HepG2 (cell line): ENCODE measurements around the gene OR4N5. TPM values are rescaled to one million over a fixed set of nuclear protein-coding genes. Genes with fewer than 3 reads are reported as not detected.

Experiments used
- ATAC-seq: fragments of 200-7000 bp; cut with Tn5 transposase; 3 replicates; pipeline ENCODE4 v1.9.1; 2020; ENCODE audit warnings: mild to moderate bottlenecking, moderate library complexity
- BruUV-seq: library from RNA; stranded (reverse); fragments of 400-500 nt; replicated peaks from 2 replicates; lab custom pipeline; 2021; lab: Mats Ljungman, UMichigan
- CTCF ChIA-PET: fragments of 300-600 bp; formaldehyde crosslinking; extraction: SDS; loops from one replicate; lab custom pipeline; 2021; ENCODE audit warnings: low total read pairs, inconsistent platforms, low intra/inter-chr PET ratio; lab: Yijun Ruan, JAX
- POLR2A ChIA-PET: fragments of 350-600 bp; sonication (Branson Sonifier 250); formaldehyde crosslinking; loops from one replicate; lab custom pipeline; 2020; ENCODE audit warnings: antibody characterized with exemption, inconsistent platforms; lab: Yijun Ruan, JAX
- DNase-seq: peaks from one replicate; pipeline ENCODE4 v3.0.0-alpha.2; 2015; ENCODE audit warnings: low spot score
- FAIRE-seq: peaks from 3 replicates; lab custom pipeline; 2011; peaks lifted over from hg19 to GRCh38; lab: Jason Lieb, UNC
- H2AFZ ChIP-seq: one replicate; pipeline ENCODE4 v1.6.1; 2011; ENCODE audit warnings: low read length, inconsistent platforms
- H3K27ac ChIP-seq: fragments of 300-600 bp; 3 replicates; pipeline ENCODE4 v1.8.0; 2011; ENCODE audit warnings: mixed run types, mild to moderate bottlenecking, mixed read lengths, low read length, inconsistent platforms; ENCODE audit not compliant: insufficient read depth; ENCODE audit errors: extremely low read length
- H3K27me3 ChIP-seq, 2 experiments: fragments of 200-600 bp in 1 of 2; 2 replicates in 1 of 2; 3 replicates in 1 of 2; pipeline versions ENCODE4 v1.6.0 to v1.8.0; 2011; ENCODE audit warnings: low read length in 2 of 2, mild to moderate bottlenecking in 2 of 2, moderate library complexity in 2 of 2, inconsistent platforms in 1 of 2; ENCODE audit not compliant: insufficient read depth in 2 of 2, control insufficient read depth in 1 of 2
- H3K36me3 ChIP-seq, 2 experiments: fragments of 200-600 bp in 1 of 2; replicated peaks in 1 of 2; 2 replicates in 1 of 2; 3 replicates in 1 of 2; pipeline versions ENCODE4 v1.5.1 to v1.8.0; 2011; ENCODE audit warnings: low read length in 2 of 2, inconsistent platforms in 1 of 2; ENCODE audit not compliant: insufficient read depth in 2 of 2, control insufficient read depth in 1 of 2
- H3K4me1 ChIP-seq: 2 replicates; pipeline ENCODE4 v1.5.1; 2012; ENCODE audit warnings: low read length, inconsistent platforms; ENCODE audit not compliant: insufficient read depth
- H3K4me2 ChIP-seq: 2 replicates; pipeline ENCODE4 v1.6.0; 2011; ENCODE audit warnings: low read depth, low read length, inconsistent platforms
- H3K4me3 ChIP-seq, 3 experiments: fragments of 200-600 bp in 1 of 3; sonication (generic), shearing (Covaris generic) in 1 of 3; replicated peaks in 1 of 3; 2 replicates each; pipeline ENCODE4 v1.5.1; 2011 to 2016; ENCODE audit warnings: low read length in 3 of 3, inconsistent platforms in 2 of 3, low read depth in 2 of 3, mild to moderate bottlenecking in 2 of 3, control low read depth in 1 of 3, mixed read lengths in 1 of 3; ENCODE audit not compliant: insufficient read depth in 1 of 3
- H3K79me2 ChIP-seq: one replicate; pipeline ENCODE4 v1.6.1; 2011; ENCODE audit warnings: low read length, inconsistent platforms; ENCODE audit not compliant: insufficient read depth
- H3K9ac ChIP-seq: 2 replicates; pipeline ENCODE4 v1.6.0; 2011; ENCODE audit warnings: mild to moderate bottlenecking, low read depth, low read length, inconsistent platforms; ENCODE audit not compliant: insufficient read depth
- H3K9me3 ChIP-seq: 2 replicates; pipeline ENCODE4 v1.5.1; 2012; ENCODE audit warnings: mild to moderate bottlenecking, low read length
- H4K20me1 ChIP-seq: 2 replicates; pipeline ENCODE4 v1.6.0; 2011; ENCODE audit warnings: inconsistent platforms, mild to moderate bottlenecking, low read length, moderate library complexity; ENCODE audit not compliant: insufficient read depth
- ATRX ChIP-seq: sonication (generic); formaldehyde crosslinking; IDR thresholded peaks from 2 replicates; pipeline ENCODE4 v1.4.0; 2020; ENCODE audit warnings: missing genetic modification reagents, borderline replicate concordance
- CENPT ChIP-seq: sonication (generic); formaldehyde crosslinking; IDR thresholded peaks from 2 replicates; pipeline ENCODE4 v1.8.0; 2022; ENCODE audit warnings: low read depth, mild to moderate bottlenecking, moderate library complexity, missing genetic modification reagents
- CHD2 ChIP-seq: IDR thresholded peaks from 2 replicates; pipeline ENCODE4 v1.6.1; 2011; ENCODE audit warnings: low read depth, low read length, improper control_type of control experiment
- ONECUT2 ChIP-seq: sonication (generic); formaldehyde crosslinking; IDR thresholded peaks from 2 replicates; pipeline ENCODE4 v1.4.0; 2020; ENCODE audit warnings: missing genetic modification reagents
- RARG ChIP-seq: sonication (generic); formaldehyde crosslinking; IDR thresholded peaks from 2 replicates; pipeline ENCODE4 v1.4.0; 2020; ENCODE audit warnings: low read depth, mild to moderate bottlenecking, missing genetic modification reagents
- SOX13 ChIP-seq, 3 experiments: fragments of 450-650 bp in 1 of 3; sonication (generic) in 1 of 3; formaldehyde crosslinking in 1 of 3; IDR thresholded peaks in 2 of 3; conservative IDR thresholded peaks in 1 of 3; 2 replicates each; pipeline versions ENCODE4 v1.5.0 to v1.6.1; 2016 to 2020; ENCODE audit warnings: antibody characterized with exemption in 1 of 3, mild to moderate bottlenecking in 1 of 3, missing compliant biosample characterization in 1 of 3, missing genetic modification reagents in 1 of 3, moderate library complexity in 1 of 3
- TAF1 ChIP-seq: sonication (generic); formaldehyde crosslinking; IDR thresholded peaks from 2 replicates; pipeline ENCODE4 v1.4.0; 2020; ENCODE audit warnings: missing genetic modification reagents
- THAP11 ChIP-seq: IDR thresholded peaks from 2 replicates; pipeline ENCODE4 v1.6.1; 2016; ENCODE audit warnings: missing biosample characterization, missing genetic modification reagents
- ZNF138 ChIP-seq: sonication (generic); formaldehyde crosslinking; IDR thresholded peaks from 2 replicates; pipeline ENCODE4 v1.5.0; 2020; ENCODE audit warnings: mild to moderate bottlenecking, low read depth, missing genetic modification reagents
- ZNF234 ChIP-seq: sonication (generic); formaldehyde crosslinking; conservative IDR thresholded peaks from 2 replicates; pipeline ENCODE4 v1.5.1; 2020; ENCODE audit warnings: mild to moderate bottlenecking, missing genetic modification reagents
- ZNF329 ChIP-seq: sonication (generic); formaldehyde crosslinking; IDR thresholded peaks from 2 replicates; pipeline ENCODE4 v1.9.0; 2021; ENCODE audit warnings: low read depth, mild to moderate bottlenecking, missing genetic modification reagents
- ZNF337 ChIP-seq: sonication (generic); formaldehyde crosslinking; IDR thresholded peaks from 2 replicates; pipeline ENCODE4 v1.5.1; 2020; ENCODE audit warnings: missing genetic modification reagents, low read depth, mild to moderate bottlenecking, borderline replicate concordance
- ZNF441 ChIP-seq: sonication (generic); formaldehyde crosslinking; IDR thresholded peaks from 2 replicates; pipeline ENCODE4 v1.7.0; 2021; ENCODE audit warnings: missing genetic modification reagents, borderline replicate concordance
- in situ Hi-C: cut with HindIII; loops from 2 replicates; pipeline ENCODE4 v1.10.0; 2017; ENCODE audit warnings: low pct_unique_long_range_greater_than_20kb; ENCODE audit not compliant: extremely low pct_ligation_motif_present
- intact Hi-C: fragments of 100-400 bp; cut with micrococcal nuclease; formaldehyde crosslinking; loops from one replicate; pipeline ENCODE4 v1.10.0; 2022; ENCODE audit not compliant: unreplicated experiment
- polyA plus RNA-seq, 8 experiments: library from polyadenylated mRNA; depleted of rRNA in 3 of 8; stranded (reverse) in 7 of 8; unstranded in 1 of 8; fragments of >200 nt; fragmentation: Illumina TruSeq in 4 of 8; extraction: Trizol in 4 of 8; gene quantifications; 2 replicates each; pipeline versions ENCODE4 v1.2.1 to v1.2.3, GENCODE V29; 2011 to 2016; ENCODE audit warnings: low read depth in 4 of 8, missing spikeins in 1 of 8, mixed read lengths in 1 of 8; ENCODE audit not compliant: insufficient read depth in 1 of 8
- total RNA-seq, 5 experiments: library from RNA; depleted of rRNA; stranded (reverse); fragments of >200 nt; fragmentation: Illumina TruSeq; extraction: Trizol; gene quantifications; 2 replicates each; pipeline ENCODE4 v1.2.3, GENCODE V29; 2016; ENCODE audit warnings: low read depth in 1 of 5
- TF ChIP-seq, protein P1 (sequence below): sonication (generic); formaldehyde crosslinking; IDR thresholded peaks from 2 replicates; pipeline ENCODE4 v1.8.1; 2023; ENCODE audit warnings: mild to moderate bottlenecking, missing genetic modification reagents, borderline replicate concordance
- TF ChIP-seq, protein P2 (sequence below): sonication (generic); formaldehyde crosslinking; IDR thresholded peaks from 2 replicates; pipeline ENCODE4 v1.8.0; 2022; ENCODE audit warnings: mild to moderate bottlenecking, missing genetic modification reagents, moderate library complexity
- TF ChIP-seq, protein P3 (sequence below): sonication (generic); formaldehyde crosslinking; IDR thresholded peaks from 2 replicates; pipeline ENCODE4 v1.4.0; 2020; ENCODE audit warnings: missing genetic modification reagents

OR4N5 gene
- total and polyA plus RNA-seq, 2 of the 13 experiments (the other 11 are each of a cell fraction or from before 2014, with no cell fraction given) = not detected

DNA sequence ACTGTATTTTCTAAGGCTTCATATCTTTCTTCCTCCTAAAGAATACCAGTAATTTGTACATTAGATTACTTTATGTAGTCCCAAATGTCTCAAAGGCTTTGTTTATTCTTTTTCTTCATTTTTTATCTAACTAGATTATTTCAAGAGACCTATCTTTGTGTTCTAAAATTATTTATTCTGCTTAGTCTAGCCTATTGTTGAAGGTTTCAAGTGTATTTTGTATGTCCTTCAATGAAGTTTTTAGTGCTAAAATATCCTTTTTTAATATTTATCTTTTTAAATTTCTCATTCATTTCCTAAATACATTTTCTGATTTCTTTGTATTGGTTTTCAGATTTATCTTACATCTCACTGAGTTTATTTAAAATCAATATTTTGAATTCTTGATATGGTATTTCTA is 25.8 kb downstream of the OR4N5 start (continued):
- no peak for TF ChIP-seq CENPT (CRISPR knock-in tag)
- TF ChIP-seq ATRX (CRISPR knock-in tag) = no peak
- no peak for TF ChIP-seq CHD2
- TF ChIP-seq RARG (CRISPR knock-in tag) = no peak
- no peak for TF ChIP-seq TAF1 (CRISPR knock-in tag)
- no peak for TF ChIP-seq ZNF138 (CRISPR knock-in tag)
- TF ChIP-seq, protein P1, sequence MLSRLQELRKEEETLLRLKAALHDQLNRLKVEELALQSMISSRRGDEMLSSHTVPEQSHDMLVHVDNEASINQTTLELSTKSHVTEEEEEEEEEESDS (CRISPR knock-in tag) = no peak
- TF ChIP-seq, protein P2, sequence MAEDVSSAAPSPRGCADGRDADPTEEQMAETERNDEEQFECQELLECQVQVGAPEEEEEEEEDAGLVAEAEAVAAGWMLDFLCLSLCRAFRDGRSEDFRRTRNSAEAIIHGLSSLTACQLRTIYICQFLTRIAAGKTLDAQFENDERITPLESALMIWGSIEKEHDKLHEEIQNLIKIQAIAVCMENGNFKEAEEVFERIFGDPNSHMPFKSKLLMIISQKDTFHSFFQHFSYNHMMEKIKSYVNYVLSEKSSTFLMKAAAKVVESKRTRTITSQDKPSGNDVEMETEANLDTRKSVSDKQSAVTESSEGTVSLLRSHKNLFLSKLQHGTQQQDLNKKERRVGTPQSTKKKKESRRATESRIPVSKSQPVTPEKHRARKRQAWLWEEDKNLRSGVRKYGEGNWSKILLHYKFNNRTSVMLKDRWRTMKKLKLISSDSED = no peak

DNA sequence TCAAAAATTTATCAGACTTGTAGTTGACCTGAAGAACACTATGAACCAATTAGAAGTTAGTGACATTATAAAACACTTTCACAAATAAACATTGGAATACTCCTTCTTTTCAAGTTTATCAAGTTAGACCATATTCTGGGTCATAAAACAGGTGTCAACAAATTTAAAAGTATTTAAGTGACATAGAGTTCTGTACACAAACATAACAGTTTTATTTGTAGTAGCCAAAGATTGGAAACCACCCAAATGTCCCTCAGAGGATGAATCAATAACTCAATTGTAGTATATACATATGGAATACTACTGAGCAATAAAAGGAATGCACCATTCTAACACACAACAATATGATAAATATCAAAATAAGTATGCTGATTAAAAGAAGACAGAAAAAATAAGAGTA is 28.5 kb downstream of the OR4N5 start:
- Histone ChIP-seq H2AFZ (no peak overlapping the region), H3K4me2 (no peak overlapping the region), H3K27ac (no peak overlapping the region), H3K9me3 (peaks cover 16% of the 10 kb centered on the region), H4K20me1 (no peaks in the 10 kb centered on the region), H3K4me3 (no peak overlapping the region), H3K9ac (no peak overlapping the region), H3K27me3 (no peaks in the 10 kb centered on the region), H3K4me1 (no peaks in the 10 kb centered on the region), H3K36me3 (no peaks in the 10 kb centered on the region), H3K79me2 (no peaks in the 10 kb centered on the region)
- no peak for FAIRE-seq
- POLR2A ChIA-PET = no interaction called here
- no peak for DNase-seq
- ATAC-seq = no peak
- no TSS peak for BruUV-seq
- in situ Hi-C loops = no loop called here
- intact Hi-C loops = no loop called here
- CTCF ChIA-PET = no interaction called here
- TF ChIP-seq ZNF329 (CRISPR knock-in tag) (no peak), ZNF441 (CRISPR knock-in tag) (no peak), THAP11 (CRISPR knock-in tag) (no peak), ZNF234 (CRISPR knock-in tag) (no peak), ONECUT2 (CRISPR knock-in tag) (no peak), ZNF337 (CRISPR knock-in tag) (no peak), SOX13 (IDR thresholded peaks at IDR 0.05) (no peak), SOX13 (CRISPR knock-in tag; conservative IDR thresholded peaks at IDR 0.05 in 1 of 2, IDR thresholded peaks at IDR 0.05 in 1 of 2) (no peak)
- TF ChIP-seq, protein P3, sequence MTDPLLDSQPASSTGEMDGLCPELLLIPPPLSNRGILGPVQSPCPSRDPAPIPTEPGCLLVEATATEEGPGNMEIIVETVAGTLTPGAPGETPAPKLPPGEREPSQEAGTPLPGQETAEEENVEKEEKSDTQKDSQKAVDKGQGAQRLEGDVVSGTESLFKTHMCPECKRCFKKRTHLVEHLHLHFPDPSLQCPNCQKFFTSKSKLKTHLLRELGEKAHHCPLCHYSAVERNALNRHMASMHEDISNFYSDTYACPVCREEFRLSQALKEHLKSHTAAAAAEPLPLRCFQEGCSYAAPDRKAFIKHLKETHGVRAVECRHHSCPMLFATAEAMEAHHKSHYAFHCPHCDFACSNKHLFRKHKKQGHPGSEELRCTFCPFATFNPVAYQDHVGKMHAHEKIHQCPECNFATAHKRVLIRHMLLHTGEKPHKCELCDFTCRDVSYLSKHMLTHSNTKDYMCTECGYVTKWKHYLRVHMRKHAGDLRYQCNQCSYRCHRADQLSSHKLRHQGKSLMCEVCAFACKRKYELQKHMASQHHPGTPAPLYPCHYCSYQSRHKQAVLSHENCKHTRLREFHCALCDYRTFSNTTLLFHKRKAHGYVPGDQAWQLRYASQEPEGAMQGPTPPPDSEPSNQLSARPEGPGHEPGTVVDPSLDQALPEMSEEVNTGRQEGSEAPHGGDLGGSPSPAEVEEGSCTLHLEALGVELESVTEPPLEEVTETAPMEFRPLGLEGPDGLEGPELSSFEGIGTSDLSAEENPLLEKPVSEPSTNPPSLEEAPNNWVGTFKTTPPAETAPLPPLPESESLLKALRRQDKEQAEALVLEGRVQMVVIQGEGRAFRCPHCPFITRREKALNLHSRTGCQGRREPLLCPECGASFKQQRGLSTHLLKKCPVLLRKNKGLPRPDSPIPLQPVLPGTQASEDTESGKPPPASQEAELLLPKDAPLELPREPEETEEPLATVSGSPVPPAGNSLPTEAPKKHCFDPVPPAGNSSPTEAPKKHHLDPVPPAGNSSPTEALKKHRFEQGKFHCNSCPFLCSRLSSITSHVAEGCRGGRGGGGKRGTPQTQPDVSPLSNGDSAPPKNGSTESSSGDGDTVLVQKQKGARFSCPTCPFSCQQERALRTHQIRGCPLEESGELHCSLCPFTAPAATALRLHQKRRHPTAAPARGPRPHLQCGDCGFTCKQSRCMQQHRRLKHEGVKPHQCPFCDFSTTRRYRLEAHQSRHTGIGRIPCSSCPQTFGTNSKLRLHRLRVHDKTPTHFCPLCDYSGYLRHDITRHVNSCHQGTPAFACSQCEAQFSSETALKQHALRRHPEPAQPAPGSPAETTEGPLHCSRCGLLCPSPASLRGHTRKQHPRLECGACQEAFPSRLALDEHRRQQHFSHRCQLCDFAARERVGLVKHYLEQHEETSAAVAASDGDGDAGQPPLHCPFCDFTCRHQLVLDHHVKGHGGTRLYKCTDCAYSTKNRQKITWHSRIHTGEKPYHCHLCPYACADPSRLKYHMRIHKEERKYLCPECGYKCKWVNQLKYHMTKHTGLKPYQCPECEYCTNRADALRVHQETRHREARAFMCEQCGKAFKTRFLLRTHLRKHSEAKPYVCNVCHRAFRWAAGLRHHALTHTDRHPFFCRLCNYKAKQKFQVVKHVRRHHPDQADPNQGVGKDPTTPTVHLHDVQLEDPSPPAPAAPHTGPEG (CRISPR knock-in tag) = no peak
